H1 (cell line): ENCODE measurements around the gene GBGT1. TPM values are rescaled to one million over a fixed set of nuclear protein-coding genes. Genes with fewer than 3 reads are reported as not detected.
A peak's percentile ranks its signal among the peaks of the same experiment; 100 is the strongest.

ENCODE experiments used
- CBX5 ChIP-seq: fragments of 300-800, 300-1000 bp; sonication (generic); IDR thresholded peaks from 2 replicates; pipeline ENCODE4 v1.7.1; 2016; ENCODE audit warnings: antibody characterized with exemption, low read length, low read depth
- CHD7 ChIP-seq: fragments of 300-600 bp; sonication (generic); IDR thresholded peaks from 2 replicates; pipeline ENCODE4 v1.7.1; 2012; ENCODE audit warnings: low read length, moderate library complexity, mild to moderate bottlenecking, inconsistent platforms; ENCODE audit not compliant: insufficient replicate concordance
- NRF1 ChIP-seq: IDR thresholded peaks from 2 replicates; pipeline ENCODE4 v1.6.1; 2011; ENCODE audit warnings: mild to moderate bottlenecking, low read depth, low read length, improper control_type of control experiment
- RNF2 ChIP-seq: fragments of 200-900, 300-1000 bp; sonication (generic); IDR thresholded peaks from 2 replicates; pipeline ENCODE4 v1.7.1; 2016; ENCODE audit warnings: borderline replicate concordance, low read depth, mild to moderate bottlenecking, antibody characterized with exemption, low read length; ENCODE audit not compliant: poor library complexity, severe bottlenecking; ENCODE audit errors: missing control alignments
- SIRT6 ChIP-seq: IDR thresholded peaks from one replicate; pipeline ENCODE4 v1.7.1; 2012; ENCODE audit warnings: low read length, inconsistent platforms
- SRF ChIP-seq: IDR thresholded peaks from 2 replicates; pipeline ENCODE4 v1.6.1; 2011; ENCODE audit warnings: mild to moderate bottlenecking, low read depth, low read length, moderate library complexity
- TAF1 ChIP-seq: IDR thresholded peaks from 2 replicates; pipeline ENCODE4 v1.6.1; 2011; ENCODE audit warnings: mild to moderate bottlenecking, low read depth, low read length
- TCF12 ChIP-seq: IDR thresholded peaks from 2 replicates; pipeline ENCODE4 v1.6.1; 2011; ENCODE audit warnings: low read depth, mild to moderate bottlenecking, low read length
- polyA plus RNA-seq, 7 experiments: library from polyadenylated mRNA; depleted of rRNA in 3 of 7; stranded (reverse) in 5 of 7; unstranded in 2 of 7; fragments of >200 nt in 5 of 7; fragments of 200-250 nt in 2 of 7; gene quantifications; 1 replicate in 5 of 7; 2 replicates in 1 of 7; 4 replicates in 1 of 7; pipeline versions ENCODE4 v1.2.1 to v1.2.3, GENCODE V29; 2011 to 2013; ENCODE audit warnings: missing spikeins in 2 of 7, mixed read lengths in 2 of 7
- total RNA-seq: library from RNA; stranded (reverse); fragmentation: NEBNext Ultra II Directional; extraction: Animal tissue kit (Norgen Biotek cat#: 25700); gene quantifications from 2 replicates; pipeline ENCODE4 v1.2.1, GENCODE V29; 2021

Gene GBGT1
- total and polyA plus RNA-seq, 2 of the 8 experiments (the other 6 are each of a cell fraction or from before 2014, with no cell fraction given) = 7.1 to 9.7 TPM

GRCh38 chr9:133144142-133144903 lies 19.4 kb downstream of the GBGT1 start (continued):
- TF ChIP-seq CHD7 (no peak), NRF1 (no peak), TCF12 (no peak), CBX5 (no peak), SRF (no peak), SIRT6 (no peak), TAF1 (peak; percentile 41; the same call in 1 of the 2 replicates), RNF2 (no peak)
